ENCODE data around the gene FEN1.

DNA sequence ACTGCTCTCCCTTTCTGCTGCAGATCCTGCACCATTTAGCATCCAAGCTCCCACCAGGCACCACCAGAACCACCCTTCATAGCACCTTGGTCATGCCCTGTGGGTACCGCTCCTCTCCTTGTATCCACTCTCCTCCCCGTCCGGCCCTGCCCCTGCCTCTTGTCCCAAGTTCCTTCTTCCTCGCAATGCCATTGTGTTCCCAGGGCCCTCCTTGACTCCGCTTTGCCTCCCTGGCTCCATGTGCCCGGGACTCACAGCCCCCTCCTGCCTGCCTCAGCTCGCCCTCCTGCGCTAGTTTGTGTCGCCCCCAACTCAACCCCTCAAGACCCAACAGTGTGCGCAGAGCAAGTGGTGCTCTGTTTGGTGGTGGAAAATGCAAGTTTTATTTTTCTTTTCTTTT lies 46.2 kb downstream of the FEN1 start:
- TF ChIP-seq EZH2 (IDR thresholded peaks at IDR 0.05) (no peak), POLR2AphosphoS5 (IDR thresholded peaks at IDR 0.05; ENCODE audit: borderline replicate concordance, low read depth, low read length) (no peak)

Data from SK-N-MC (cell line).